LNCAP (cell line): ENCODE measurements around the gene RNASE1.

Experiments used
- TF ChIP-seq, protein P1 (sequence below): fragments of 450-650 bp; IDR thresholded peaks from 2 replicates; pipeline ENCODE4 v1.5.1; 2017; ENCODE audit warnings: mild to moderate bottlenecking

The RNASE1 gene

DNA sequence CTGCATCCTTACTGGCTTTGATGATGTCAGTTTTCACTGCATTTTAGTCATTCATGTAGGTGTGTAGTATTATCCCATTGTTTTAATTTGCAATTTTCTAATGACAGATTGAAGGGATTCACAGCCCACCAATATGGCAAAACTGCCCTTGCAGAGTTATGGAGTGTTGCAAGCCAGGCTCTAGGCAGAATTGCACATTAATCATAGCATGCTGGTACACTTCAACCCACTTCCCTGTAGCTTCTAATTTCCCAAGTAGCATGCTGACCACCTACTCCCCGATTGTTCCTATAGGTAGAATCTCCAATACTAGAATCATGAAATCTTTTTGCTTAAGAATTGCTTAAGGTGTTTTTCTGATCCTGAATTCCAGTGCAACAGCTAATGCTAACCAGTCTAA is 26.7 kb downstream of the RNASE1 start:
- TF ChIP-seq, protein P1, sequence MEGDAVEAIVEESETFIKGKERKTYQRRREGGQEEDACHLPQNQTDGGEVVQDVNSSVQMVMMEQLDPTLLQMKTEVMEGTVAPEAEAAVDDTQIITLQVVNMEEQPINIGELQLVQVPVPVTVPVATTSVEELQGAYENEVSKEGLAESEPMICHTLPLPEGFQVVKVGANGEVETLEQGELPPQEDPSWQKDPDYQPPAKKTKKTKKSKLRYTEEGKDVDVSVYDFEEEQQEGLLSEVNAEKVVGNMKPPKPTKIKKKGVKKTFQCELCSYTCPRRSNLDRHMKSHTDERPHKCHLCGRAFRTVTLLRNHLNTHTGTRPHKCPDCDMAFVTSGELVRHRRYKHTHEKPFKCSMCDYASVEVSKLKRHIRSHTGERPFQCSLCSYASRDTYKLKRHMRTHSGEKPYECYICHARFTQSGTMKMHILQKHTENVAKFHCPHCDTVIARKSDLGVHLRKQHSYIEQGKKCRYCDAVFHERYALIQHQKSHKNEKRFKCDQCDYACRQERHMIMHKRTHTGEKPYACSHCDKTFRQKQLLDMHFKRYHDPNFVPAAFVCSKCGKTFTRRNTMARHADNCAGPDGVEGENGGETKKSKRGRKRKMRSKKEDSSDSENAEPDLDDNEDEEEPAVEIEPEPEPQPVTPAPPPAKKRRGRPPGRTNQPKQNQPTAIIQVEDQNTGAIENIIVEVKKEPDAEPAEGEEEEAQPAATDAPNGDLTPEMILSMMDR: no peak

DNA sequence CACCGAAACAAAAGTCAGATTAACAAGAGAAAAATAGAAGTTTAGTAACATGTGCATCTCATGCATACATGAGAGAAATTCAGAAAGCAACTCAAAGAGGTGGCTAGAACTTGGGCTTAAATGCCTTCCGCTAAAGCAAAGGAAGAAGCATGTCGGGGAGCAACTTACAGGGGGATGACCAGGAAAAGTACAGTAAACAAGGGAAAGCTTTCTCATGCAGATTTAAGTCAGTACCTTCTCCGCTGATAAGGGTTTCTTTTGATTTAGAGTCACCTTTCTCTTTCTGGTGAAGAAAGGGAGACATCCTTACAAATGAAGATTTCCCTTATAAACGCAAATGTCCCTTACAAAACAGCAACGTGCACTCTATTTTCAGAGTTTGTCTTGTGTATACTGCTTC is 27.6 kb downstream of the RNASE1 start:
- TF ChIP-seq, protein P1: no peak

DNA sequence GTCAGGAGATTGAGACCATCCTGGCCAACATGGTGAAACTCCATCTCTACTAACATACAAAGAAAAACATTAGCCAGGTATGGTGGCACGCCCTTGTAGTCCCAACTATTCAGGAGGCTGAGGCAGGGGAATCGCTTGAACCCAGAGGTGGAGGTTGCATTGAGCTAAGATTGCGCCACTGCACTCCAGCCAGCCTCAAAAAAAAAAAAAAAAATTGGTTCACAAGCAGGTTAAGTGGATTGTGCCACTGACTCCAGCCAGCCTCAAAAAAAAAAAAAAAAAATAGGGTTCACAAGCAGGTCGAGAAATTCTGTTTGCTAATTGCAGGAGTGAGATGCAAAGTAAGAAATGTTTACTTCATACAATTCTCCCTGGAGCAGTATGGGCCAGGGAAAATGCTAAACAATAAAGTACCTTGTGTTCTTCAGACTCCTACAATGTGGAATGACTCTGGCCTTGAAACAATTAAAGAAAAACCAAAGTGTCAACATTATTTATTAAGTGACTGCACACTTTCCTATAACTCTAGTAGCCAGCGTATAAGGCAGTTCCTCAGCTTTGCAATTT is 28.3 kb downstream of the RNASE1 start:
- TF ChIP-seq, protein P1: no peak

DNA sequence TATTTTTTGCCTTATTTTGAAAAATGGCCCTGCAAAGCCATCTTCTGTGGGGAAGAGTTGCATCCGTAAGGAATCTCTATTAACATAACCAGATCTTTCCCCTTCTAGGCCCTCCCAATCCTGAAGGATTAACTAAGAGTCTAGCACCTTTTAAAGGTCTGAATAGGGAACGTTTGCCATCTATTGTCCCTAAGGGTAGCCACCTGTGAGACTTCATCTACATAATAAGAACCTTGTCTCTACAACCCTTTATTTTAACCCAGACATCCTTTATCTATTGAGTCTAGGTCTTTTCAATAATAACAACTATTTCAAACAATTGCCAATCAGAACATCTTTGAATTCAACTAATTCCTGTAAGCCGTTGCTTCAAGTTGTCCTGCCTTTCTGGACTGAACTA is 30.0 kb downstream of the RNASE1 start:
- TF ChIP-seq, protein P1: no peak

DNA sequence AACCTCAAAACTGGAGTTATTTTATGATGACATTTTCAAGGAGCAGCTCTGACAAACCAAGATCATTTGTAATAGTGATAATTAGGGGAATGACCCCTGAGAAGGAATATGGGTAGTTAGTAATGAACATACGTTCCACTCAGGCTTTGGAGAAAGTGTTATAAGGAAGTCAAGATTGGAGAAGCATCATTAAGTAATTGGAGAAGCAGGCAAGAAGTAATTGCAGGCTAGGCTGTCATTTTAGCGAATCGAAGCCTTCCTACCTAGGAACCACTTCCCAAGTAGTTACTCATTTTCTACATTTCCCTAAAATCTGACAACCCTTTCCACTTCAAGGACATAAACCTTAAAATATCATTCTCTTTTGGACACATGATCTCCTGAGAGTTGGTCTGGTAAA is 33.2 kb downstream of the RNASE1 start:
- TF ChIP-seq, protein P1: no peak

DNA sequence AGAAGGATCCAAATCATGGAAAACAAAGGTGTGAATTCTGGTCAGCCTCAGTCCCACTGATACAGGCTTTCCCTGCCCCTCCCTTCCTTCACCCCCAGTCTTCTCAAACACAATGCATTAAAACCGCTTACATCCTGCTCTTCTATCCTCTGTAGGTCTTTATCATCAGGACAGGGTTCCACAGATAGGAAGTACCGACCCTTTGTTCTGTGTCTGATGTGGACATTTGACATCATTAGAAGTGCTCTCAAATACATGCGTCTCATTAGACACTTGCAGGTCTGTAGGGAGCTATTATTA is 34.1 kb downstream of the RNASE1 start:
- TF ChIP-seq, protein P1: no peak

DNA sequence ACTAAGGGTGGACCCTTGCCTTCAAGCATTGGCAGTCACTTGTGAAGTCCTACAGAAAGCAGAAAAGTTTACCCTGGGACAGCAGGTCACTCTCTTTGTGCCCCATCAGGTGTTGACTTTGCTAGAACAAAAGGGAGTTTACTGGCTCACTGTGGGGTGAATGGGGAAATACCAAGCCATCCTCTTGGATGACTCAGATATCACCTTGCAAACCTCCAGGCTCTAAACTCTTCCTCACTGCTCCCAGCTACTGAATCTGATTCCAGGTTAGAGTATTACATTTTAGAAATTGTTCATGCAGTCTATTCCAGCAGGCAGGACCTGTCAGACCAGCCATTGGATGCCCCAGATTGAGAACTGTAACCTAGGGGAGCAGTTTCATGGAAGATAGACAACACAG is 41.7 kb downstream of the RNASE1 start:
- TF ChIP-seq, protein P1: no peak

DNA sequence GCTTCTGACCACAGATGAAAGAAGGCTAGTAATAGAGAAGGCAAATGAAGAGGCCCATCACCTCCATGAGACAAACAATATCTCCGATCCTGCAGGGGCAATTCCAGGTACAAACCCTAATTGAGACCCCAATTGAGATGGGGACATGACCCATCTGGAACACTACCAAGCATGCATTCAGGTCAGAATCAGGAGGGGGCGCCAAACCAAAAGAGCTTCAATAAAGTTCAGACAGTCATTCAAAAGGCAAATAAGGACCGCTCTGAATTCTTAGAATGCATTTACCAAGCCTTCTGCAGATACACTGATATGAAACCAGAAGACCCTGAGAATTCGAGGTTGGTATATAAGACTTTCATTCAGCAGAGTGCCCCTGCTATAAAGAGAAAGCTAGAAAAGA is 44.7 kb downstream of the RNASE1 start:
- TF ChIP-seq, protein P1: peak; percentile 8; the same call in 1 of the 2 replicates
